Glutamatergic neuron (in vitro differentiated cells): Measurements from ENCODE around the gene MPHOSPH9. TPM values are rescaled to one million over a fixed set of nuclear protein-coding genes. Genes with fewer than 3 reads are reported as not detected.
A peak's percentile ranks its signal among the peaks of the same experiment; 100 is the strongest.

Experiments used
- DNase-seq: peaks from one replicate; pipeline ENCODE4 v3.0.0; 2022
- H3K27ac Mint-ChIP-seq: one replicate; pipeline ENCODE4 v1.8.0; 2020; ENCODE audit warnings: mild to moderate bottlenecking, mixed read lengths, inconsistent platforms; ENCODE audit not compliant: unreplicated experiment
- H3K27me3 Mint-ChIP-seq: one replicate; pipeline ENCODE4 v1.8.0; 2020; ENCODE audit warnings: mild to moderate bottlenecking, moderate library complexity, mixed read lengths, inconsistent platforms; ENCODE audit not compliant: unreplicated experiment
- H3K36me3 Mint-ChIP-seq: one replicate; pipeline ENCODE4 v1.8.0; 2020; ENCODE audit warnings: mild to moderate bottlenecking, mixed read lengths, inconsistent platforms; ENCODE audit not compliant: unreplicated experiment
- H3K4me1 Mint-ChIP-seq: one replicate; pipeline ENCODE4 v1.8.0; 2020; ENCODE audit warnings: mild to moderate bottlenecking, low read depth, mixed read lengths, inconsistent platforms; ENCODE audit not compliant: unreplicated experiment
- H3K4me3 Mint-ChIP-seq: one replicate; pipeline ENCODE4 v1.8.0; 2020; ENCODE audit warnings: mild to moderate bottlenecking, mixed read lengths, inconsistent platforms; ENCODE audit not compliant: unreplicated experiment
- H3K9me3 Mint-ChIP-seq: one replicate; pipeline ENCODE4 v1.8.0; 2020; ENCODE audit warnings: mild to moderate bottlenecking, moderate library complexity, mixed read lengths, inconsistent platforms; ENCODE audit not compliant: unreplicated experiment
- CTCF ChIP-seq: fragments of 200-600 bp; sonication (generic); IDR thresholded peaks from one replicate; pipeline ENCODE4 v1.5.0; 2021; ENCODE audit not compliant: partially characterized antibody, unreplicated experiment
- total RNA-seq: library from RNA; stranded (reverse); fragmentation: NEBNext Ultra II Directional; extraction: Animal tissue kit (Norgen Biotek cat#: 25700); gene quantifications from one replicate; pipeline ENCODE4 v1.2.1, GENCODE V29; 2021; ENCODE audit not compliant: unreplicated experiment

Gene MPHOSPH9
- total RNA-seq, 1 donor from 2014 or later, result 38.4 TPM

GRCh38 chr12:123233505-123234308 is 766 bp upstream of the MPHOSPH9 start:
- no peak for TF ChIP-seq CTCF
- H3K27me3 Mint-ChIP-seq, result peaks cover 4% of the 10 kb centered on the region
- H3K9me3 Mint-ChIP-seq, result peaks cover 3% of the 10 kb centered on the region
- DNase-seq, result no peak
- H3K27ac Mint-ChIP-seq, result peak overlapping the region; percentile 93
- H3K36me3 Mint-ChIP-seq, result no peaks in the 10 kb centered on the region
- peaks cover 8% of the 10 kb centered on the region for H3K4me1 Mint-ChIP-seq
- peak overlapping the region; percentile 98 for H3K4me3 Mint-ChIP-seq

GRCh38 chr12:123232472-123232806 is 502 bp downstream of the MPHOSPH9 start:
- Mint-ChIP-seq H3K36me3 (no peaks in the 10 kb centered on the region), H3K4me1 (peaks cover 8% of the 10 kb centered on the region), H3K27me3 (peaks cover 6% of the 10 kb centered on the region), H3K4me3 (peak overlapping the region; percentile 98), H3K9me3 (peaks cover 3% of the 10 kb centered on the region), H3K27ac (peak overlapping the region; percentile 93)
- DNase-seq, result no peak
- TF ChIP-seq CTCF, result no peak

- no peak for TF ChIP-seq CTCF
- DNase-seq, result no peak
- peaks cover 3% of the 10 kb centered on the region for H3K9me3 Mint-ChIP-seq
- peak overlapping the region; percentile 98 for H3K4me3 Mint-ChIP-seq
- peaks cover 6% of the 10 kb centered on the region for H3K27me3 Mint-ChIP-seq
- peaks cover 8% of the 10 kb centered on the region for H3K4me1 Mint-ChIP-seq
- H3K36me3 Mint-ChIP-seq, result no peaks in the 10 kb centered on the region
- H3K27ac Mint-ChIP-seq, result peak overlapping the region; percentile 93
Observed at GRCh38 chr12:123231931-123232330, 1.0 kb downstream of the MPHOSPH9 start.

- peaks cover 5% of the 10 kb centered on the region for H3K9me3 Mint-ChIP-seq
- no peak overlapping the region for H3K27ac Mint-ChIP-seq
- H3K36me3 Mint-ChIP-seq, result no peaks in the 10 kb centered on the region
- peaks cover 5% of the 10 kb centered on the region for H3K4me1 Mint-ChIP-seq
- H3K4me3 Mint-ChIP-seq, result peak overlapping the region; percentile 68
- no peak for DNase-seq
- no peak for TF ChIP-seq CTCF
- H3K27me3 Mint-ChIP-seq, result peaks cover 6% of the 10 kb centered on the region
Observed at GRCh38 chr12:123229051-123229450, 3.9 kb downstream of the MPHOSPH9 start.

GRCh38 chr12:123227581-123228258 is 5.2 kb downstream of the MPHOSPH9 start:
- Mint-ChIP-seq H3K4me1 (peaks cover 5% of the 10 kb centered on the region), H3K27ac (peak overlapping the region; percentile 67), H3K36me3 (no peaks in the 10 kb centered on the region)

More at GRCh38 chr12:123227581-123228258, 5.2 kb downstream of the MPHOSPH9 start:
- TF ChIP-seq CTCF, result no peak
- Mint-ChIP-seq H3K4me3 (peak overlapping the region; percentile 58), H3K9me3 (peaks cover 5% of the 10 kb centered on the region), H3K27me3 (peaks cover 2% of the 10 kb centered on the region)
- DNase-seq, result no peak
